Glutamatergic neuron (in vitro differentiated cells): Measurements from ENCODE around the gene MSRB3. TPM values are rescaled to one million over a fixed set of nuclear protein-coding genes. Genes with fewer than 3 reads are reported as not detected.

Source experiments
- DNase-seq: peaks from one replicate; pipeline ENCODE4 v3.0.0; 2022
- H3K27ac Mint-ChIP-seq: one replicate; pipeline ENCODE4 v1.8.0; 2020; ENCODE audit warnings: mild to moderate bottlenecking, mixed read lengths, inconsistent platforms; ENCODE audit not compliant: unreplicated experiment
- H3K27me3 Mint-ChIP-seq: one replicate; pipeline ENCODE4 v1.8.0; 2020; ENCODE audit warnings: mild to moderate bottlenecking, moderate library complexity, mixed read lengths, inconsistent platforms; ENCODE audit not compliant: unreplicated experiment
- H3K36me3 Mint-ChIP-seq: one replicate; pipeline ENCODE4 v1.8.0; 2020; ENCODE audit warnings: mild to moderate bottlenecking, mixed read lengths, inconsistent platforms; ENCODE audit not compliant: unreplicated experiment
- H3K4me1 Mint-ChIP-seq: one replicate; pipeline ENCODE4 v1.8.0; 2020; ENCODE audit warnings: mild to moderate bottlenecking, low read depth, mixed read lengths, inconsistent platforms; ENCODE audit not compliant: unreplicated experiment
- H3K4me3 Mint-ChIP-seq: one replicate; pipeline ENCODE4 v1.8.0; 2020; ENCODE audit warnings: mild to moderate bottlenecking, mixed read lengths, inconsistent platforms; ENCODE audit not compliant: unreplicated experiment
- H3K9me3 Mint-ChIP-seq: one replicate; pipeline ENCODE4 v1.8.0; 2020; ENCODE audit warnings: mild to moderate bottlenecking, moderate library complexity, mixed read lengths, inconsistent platforms; ENCODE audit not compliant: unreplicated experiment
- total RNA-seq: library from RNA; stranded (reverse); fragmentation: NEBNext Ultra II Directional; extraction: Animal tissue kit (Norgen Biotek cat#: 25700); gene quantifications from one replicate; pipeline ENCODE4 v1.2.1, GENCODE V29; 2021; ENCODE audit not compliant: unreplicated experiment
- TF ChIP-seq, protein P1 (sequence below): fragments of 200-600 bp; sonication (generic); IDR thresholded peaks from one replicate; pipeline ENCODE4 v1.5.0; 2021; ENCODE audit not compliant: partially characterized antibody, unreplicated experiment

MSRB3 gene
- total RNA-seq, 1 donor from 2014 or later = 1.6 TPM

- H3K9me3 Mint-ChIP-seq = no peaks in the 10 kb centered on the region
- H3K4me1 Mint-ChIP-seq = no peaks in the 10 kb centered on the region
- TF ChIP-seq, protein P1, sequence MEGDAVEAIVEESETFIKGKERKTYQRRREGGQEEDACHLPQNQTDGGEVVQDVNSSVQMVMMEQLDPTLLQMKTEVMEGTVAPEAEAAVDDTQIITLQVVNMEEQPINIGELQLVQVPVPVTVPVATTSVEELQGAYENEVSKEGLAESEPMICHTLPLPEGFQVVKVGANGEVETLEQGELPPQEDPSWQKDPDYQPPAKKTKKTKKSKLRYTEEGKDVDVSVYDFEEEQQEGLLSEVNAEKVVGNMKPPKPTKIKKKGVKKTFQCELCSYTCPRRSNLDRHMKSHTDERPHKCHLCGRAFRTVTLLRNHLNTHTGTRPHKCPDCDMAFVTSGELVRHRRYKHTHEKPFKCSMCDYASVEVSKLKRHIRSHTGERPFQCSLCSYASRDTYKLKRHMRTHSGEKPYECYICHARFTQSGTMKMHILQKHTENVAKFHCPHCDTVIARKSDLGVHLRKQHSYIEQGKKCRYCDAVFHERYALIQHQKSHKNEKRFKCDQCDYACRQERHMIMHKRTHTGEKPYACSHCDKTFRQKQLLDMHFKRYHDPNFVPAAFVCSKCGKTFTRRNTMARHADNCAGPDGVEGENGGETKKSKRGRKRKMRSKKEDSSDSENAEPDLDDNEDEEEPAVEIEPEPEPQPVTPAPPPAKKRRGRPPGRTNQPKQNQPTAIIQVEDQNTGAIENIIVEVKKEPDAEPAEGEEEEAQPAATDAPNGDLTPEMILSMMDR = no peak
- H3K27me3 Mint-ChIP-seq = no peaks in the 10 kb centered on the region
- no peak overlapping the region for H3K4me3 Mint-ChIP-seq
- no peak overlapping the region for H3K27ac Mint-ChIP-seq
- DNase-seq = no peak
- H3K36me3 Mint-ChIP-seq = no peaks in the 10 kb centered on the region
Measured at GRCh38 chr12:65387396-65387795, 108.9 kb downstream of the MSRB3 start.

DNA sequence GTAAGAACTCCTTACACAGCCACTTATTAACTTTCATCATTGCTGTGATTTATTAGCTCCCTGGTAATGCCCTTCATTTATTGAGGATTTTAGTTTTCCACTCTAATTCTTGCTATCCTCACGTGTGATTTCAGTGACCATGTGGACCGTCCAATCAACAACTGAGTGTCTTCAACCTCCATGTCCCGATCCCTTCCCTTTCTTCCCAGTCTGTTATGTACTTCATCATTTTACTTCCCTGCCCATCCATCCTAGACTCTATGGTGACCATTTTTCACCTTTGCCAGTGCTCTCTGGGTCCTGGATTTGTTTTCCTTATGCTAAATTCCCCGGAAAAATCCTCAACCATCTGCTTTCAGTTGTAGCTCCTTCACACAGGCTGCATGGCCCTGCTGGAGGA lies 111.0 kb downstream of the MSRB3 start:
- H3K36me3 Mint-ChIP-seq = no peaks in the 10 kb centered on the region
- H3K4me1 Mint-ChIP-seq = no peaks in the 10 kb centered on the region
- TF ChIP-seq, protein P1 = no peak
- H3K27me3 Mint-ChIP-seq = no peaks in the 10 kb centered on the region
- H3K9me3 Mint-ChIP-seq = no peaks in the 10 kb centered on the region
- H3K27ac Mint-ChIP-seq = no peak overlapping the region
- DNase-seq = no peak
- no peak overlapping the region for H3K4me3 Mint-ChIP-seq

- Mint-ChIP-seq H3K4me3 (no peak overlapping the region), H3K36me3 (no peaks in the 10 kb centered on the region), H3K4me1 (no peaks in the 10 kb centered on the region), H3K27ac (no peak overlapping the region), H3K9me3 (no peaks in the 10 kb centered on the region), H3K27me3 (no peaks in the 10 kb centered on the region)
- TF ChIP-seq, protein P1 = no peak
- DNase-seq = no peak
Measured at GRCh38 chr12:65391711-65392110, 113.2 kb downstream of the MSRB3 start.

GRCh38 chr12:65392491-65392890 lies 114.0 kb downstream of the MSRB3 start:
- no peaks in the 10 kb centered on the region for H3K9me3 Mint-ChIP-seq
- no peak for DNase-seq
- no peaks in the 10 kb centered on the region for H3K27me3 Mint-ChIP-seq
- TF ChIP-seq, protein P1 = no peak
- H3K4me1 Mint-ChIP-seq = no peaks in the 10 kb centered on the region
- H3K4me3 Mint-ChIP-seq = no peak overlapping the region
- H3K27ac Mint-ChIP-seq = no peak overlapping the region
- H3K36me3 Mint-ChIP-seq = no peaks in the 10 kb centered on the region

GRCh38 chr12:65403188-65403587 lies 124.7 kb downstream of the MSRB3 start:
- DNase-seq = no peak
- no peak overlapping the region for H3K4me3 Mint-ChIP-seq
- TF ChIP-seq, protein P1 = no peak
- no peak overlapping the region for H3K27ac Mint-ChIP-seq
- H3K27me3 Mint-ChIP-seq = peaks cover 4% of the 10 kb centered on the region
- peaks cover 2% of the 10 kb centered on the region for H3K9me3 Mint-ChIP-seq
- no peaks in the 10 kb centered on the region for H3K4me1 Mint-ChIP-seq
- peaks cover 3% of the 10 kb centered on the region for H3K36me3 Mint-ChIP-seq
